ENCODE data around the gene NPBWR2.

NPBWR2 gene

GRCh38 chr20:64106981-64107735, at the start of gene NPBWR2:
NPBWR2 (minus strand) TSS chr20:64107565; CDS start chr20:64106831, 734 bp downstream.
- no peak for DNase-seq

GRCh38 chr20:64156136-64156885, 48.9 kb upstream of the NPBWR2 start:
- DNase-seq = peak; percentile 91

GRCh38 chr20:64155258-64156135, 48.1 kb upstream of the NPBWR2 start:
- DNase-seq = peak; percentile 52

- no peak for DNase-seq
Measured at GRCh38 chr20:64154590-64155257, 47.4 kb upstream of the NPBWR2 start.

- no peak for DNase-seq
Measured at GRCh38 chr20:64153861-64154589, 46.7 kb upstream of the NPBWR2 start.

GRCh38 chr20:64153410-64153809, 46.0 kb upstream of the NPBWR2 start:
- no peak for DNase-seq

- DNase-seq = peak; percentile 22
Measured at GRCh38 chr20:64152906-64153305, 45.5 kb upstream of the NPBWR2 start.

- no peak for DNase-seq
Measured at GRCh38 chr20:64151633-64152530, 44.5 kb upstream of the NPBWR2 start.

- no peak for DNase-seq
Measured at GRCh38 chr20:64150756-64151632, 43.6 kb upstream of the NPBWR2 start.

- DNase-seq = no peak
Measured at GRCh38 chr20:64149809-64150560, 42.6 kb upstream of the NPBWR2 start.

- no peak for DNase-seq
Measured at GRCh38 chr20:64149141-64149540, 41.8 kb upstream of the NPBWR2 start.

- no peak for DNase-seq
Measured at GRCh38 chr20:64148581-64148980, 41.2 kb upstream of the NPBWR2 start.

- DNase-seq = no peak
Measured at GRCh38 chr20:64146936-64147477, 39.6 kb upstream of the NPBWR2 start.

- DNase-seq = peak; percentile 13
Measured at GRCh38 chr20:64146301-64146935, 39.1 kb upstream of the NPBWR2 start.

- no peak for DNase-seq
Measured at GRCh38 chr20:64145458-64146300, 38.3 kb upstream of the NPBWR2 start.

GRCh38 chr20:64144144-64144912, 37.0 kb upstream of the NPBWR2 start:
- DNase-seq = no peak
